GM06990 (cell line): Measurements from ENCODE around the gene LARP4B.
A peak's percentile ranks its signal among the peaks of the same experiment; 100 is the strongest.

Experiments used
- DNase-seq: peaks from one replicate; pipeline ENCODE4 v3.0.0-alpha.2; 2011; ENCODE audit not compliant: insufficient read length; ENCODE audit errors: extremely low read depth
- H3K27me3 ChIP-seq: replicated peaks from 2 replicates; pipeline ENCODE4 v1.6.0; 2011; ENCODE audit warnings: low read length; ENCODE audit not compliant: control insufficient read depth, insufficient read depth
- H3K36me3 ChIP-seq: 2 replicates; pipeline ENCODE4 v1.5.1; 2011; ENCODE audit warnings: low read length; ENCODE audit not compliant: control insufficient read depth, insufficient read depth
- H3K4me3 ChIP-seq: replicated peaks from 2 replicates; pipeline ENCODE4 v1.5.1; 2011; ENCODE audit warnings: low read depth, mild to moderate bottlenecking, control low read depth, low read length
- CTCF ChIP-seq: IDR thresholded peaks from 2 replicates; pipeline ENCODE4 v1.5.1; 2011; ENCODE audit warnings: low read length, control low read depth, mild to moderate bottlenecking, inconsistent platforms; ENCODE audit not compliant: insufficient read depth, poor library complexity, severe bottlenecking

Gene LARP4B

GRCh38 chr10:929960-930624 is 1.4 kb downstream of the LARP4B start:
- DNase-seq: no peak
- no peaks in the 10 kb centered on the region for H3K27me3 ChIP-seq
- H3K36me3 ChIP-seq: no peaks in the 10 kb centered on the region; the same call in 1 of the 2 replicates
- H3K4me3 ChIP-seq: peak overlapping the region; percentile 67
- TF ChIP-seq CTCF: no peak

- DNase-seq: no peak
- Histone ChIP-seq H3K4me3 (no peak overlapping the region), H3K36me3 (peaks cover 3% of the 10 kb centered on the region), H3K27me3 (no peaks in the 10 kb centered on the region)
- TF ChIP-seq CTCF: no peak
Observed at GRCh38 chr10:927131-927530, 4.4 kb downstream of the LARP4B start.

- peaks cover 5% of the 10 kb centered on the region for H3K36me3 ChIP-seq
- H3K4me3 ChIP-seq: no peak overlapping the region
- TF ChIP-seq CTCF: no peak
- no peaks in the 10 kb centered on the region for H3K27me3 ChIP-seq
- no peak for DNase-seq
Observed at GRCh38 chr10:926075-926698, 5.3 kb downstream of the LARP4B start.

- no peak for DNase-seq
- Histone ChIP-seq H3K36me3 (peaks cover 5% of the 10 kb centered on the region), H3K4me3 (no peak overlapping the region), H3K27me3 (no peaks in the 10 kb centered on the region)
- TF ChIP-seq CTCF: no peak
Observed at GRCh38 chr10:924524-924859, 7.0 kb downstream of the LARP4B start.

GRCh38 chr10:923844-924523 is 7.5 kb downstream of the LARP4B start:
- no peak for DNase-seq
- H3K27me3 ChIP-seq: no peaks in the 10 kb centered on the region
- no peak overlapping the region for H3K4me3 ChIP-seq
- TF ChIP-seq CTCF: no peak
- H3K36me3 ChIP-seq: peaks cover 5% of the 10 kb centered on the region
